RWPE2 (cell line): ENCODE results near the gene RESF1.

Experiments
- ATAC-seq: fragments of 200-7000 bp; cut with Tn5 transposase; 3 replicates; pipeline ENCODE4 v1.9.1; 2021; ENCODE audit warnings: low read depth
- DNase-seq: peaks from one replicate; pipeline ENCODE4 v3.0.0-alpha.2; 2020; ENCODE audit warnings: low spot score
- H3K27ac ChIP-seq: fragments of 450-650 bp; 2 replicates; pipeline ENCODE4 v1.5.1; 2017; ENCODE audit warnings: mild to moderate bottlenecking; ENCODE audit not compliant: poor library complexity, severe bottlenecking
- H3K27me3 ChIP-seq: fragments of 250-450 bp; sonication (Bioruptor Pico); 2 replicates; pipeline ENCODE4 v1.5.1; 2021; ENCODE audit warnings: mild to moderate bottlenecking, moderate library complexity; ENCODE audit not compliant: insufficient read depth, poor library complexity, severe bottlenecking
- H3K36me3 ChIP-seq: fragments of 250-450 bp; sonication (Bioruptor Pico); 2 replicates; pipeline ENCODE4 v1.5.1; 2020; ENCODE audit warnings: low read depth, mild to moderate bottlenecking, moderate library complexity
- H3K4me1 ChIP-seq: fragments of 250-450 bp; sonication (Bioruptor Pico); 2 replicates; pipeline ENCODE4 v1.5.1; 2021; ENCODE audit warnings: mild to moderate bottlenecking, moderate library complexity; ENCODE audit not compliant: insufficient read depth, poor library complexity, severe bottlenecking
- H3K4me3 ChIP-seq: fragments of 250-450 bp; sonication (Bioruptor Pico); 2 replicates; pipeline ENCODE4 v1.5.1; 2021; ENCODE audit warnings: mild to moderate bottlenecking, moderate library complexity; ENCODE audit not compliant: severe bottlenecking
- H3K9me3 ChIP-seq: fragments of 250-450 bp; sonication (Bioruptor Pico); 2 replicates; pipeline ENCODE4 v1.5.1; 2021; ENCODE audit warnings: mild to moderate bottlenecking, moderate library complexity; ENCODE audit not compliant: severe bottlenecking
- TF ChIP-seq, protein P1 (sequence below): fragments of 450-650 bp; IDR thresholded peaks from one replicate; pipeline ENCODE4 v1.5.1; 2017; ENCODE audit warnings: mild to moderate bottlenecking, moderate library complexity; ENCODE audit not compliant: poor library complexity, severe bottlenecking

The RESF1 gene

DNA sequence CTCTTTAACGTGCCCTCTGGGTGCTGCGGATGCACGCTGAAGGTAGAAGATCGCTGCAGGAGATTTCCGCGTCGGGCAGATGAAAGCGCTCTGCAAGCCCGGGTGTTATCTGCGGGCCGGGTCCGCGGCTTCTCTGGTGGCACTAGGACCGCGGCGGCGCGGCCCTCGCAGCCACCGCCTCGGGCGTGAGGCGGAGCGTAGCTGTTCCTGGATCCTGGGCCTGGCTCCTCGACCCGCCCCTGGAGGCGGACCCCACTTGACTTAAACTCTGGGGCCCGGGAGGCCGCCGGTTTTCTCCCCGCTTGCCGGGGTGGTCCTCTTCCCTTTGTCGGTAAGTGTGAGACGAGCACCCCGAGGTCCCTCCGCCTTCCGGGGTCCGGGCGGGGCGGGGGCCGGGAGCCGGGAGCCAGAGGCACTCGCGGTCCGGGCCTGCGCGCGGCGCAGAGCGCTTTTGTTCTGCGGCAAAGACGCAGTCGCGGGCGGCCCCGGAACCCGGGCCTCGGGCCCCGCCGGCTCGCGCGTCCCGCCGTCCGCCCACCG, at the start of gene RESF1:
TSS of gene RESF1 (plus strand) at position 255 of the 540 bp plus-strand sequence. CDS start 21,541 bp downstream, outside the sequence.
- Histone ChIP-seq H3K27ac (peak within 1 kb of the TSS; percentile 65), H3K4me3 (peak within 1 kb of the TSS; percentile 82), H3K4me1 (peaks cover 7% of the 10 kb centered on the region), H3K9me3 (no peaks in the 10 kb centered on the region), H3K27me3 (no peaks in the 10 kb centered on the region), H3K36me3 (peaks cover 26% of the 10 kb centered on the region)
- DNase-seq = peak; percentile 82
- ATAC-seq = peak; percentile 94
- TF ChIP-seq, protein P1, sequence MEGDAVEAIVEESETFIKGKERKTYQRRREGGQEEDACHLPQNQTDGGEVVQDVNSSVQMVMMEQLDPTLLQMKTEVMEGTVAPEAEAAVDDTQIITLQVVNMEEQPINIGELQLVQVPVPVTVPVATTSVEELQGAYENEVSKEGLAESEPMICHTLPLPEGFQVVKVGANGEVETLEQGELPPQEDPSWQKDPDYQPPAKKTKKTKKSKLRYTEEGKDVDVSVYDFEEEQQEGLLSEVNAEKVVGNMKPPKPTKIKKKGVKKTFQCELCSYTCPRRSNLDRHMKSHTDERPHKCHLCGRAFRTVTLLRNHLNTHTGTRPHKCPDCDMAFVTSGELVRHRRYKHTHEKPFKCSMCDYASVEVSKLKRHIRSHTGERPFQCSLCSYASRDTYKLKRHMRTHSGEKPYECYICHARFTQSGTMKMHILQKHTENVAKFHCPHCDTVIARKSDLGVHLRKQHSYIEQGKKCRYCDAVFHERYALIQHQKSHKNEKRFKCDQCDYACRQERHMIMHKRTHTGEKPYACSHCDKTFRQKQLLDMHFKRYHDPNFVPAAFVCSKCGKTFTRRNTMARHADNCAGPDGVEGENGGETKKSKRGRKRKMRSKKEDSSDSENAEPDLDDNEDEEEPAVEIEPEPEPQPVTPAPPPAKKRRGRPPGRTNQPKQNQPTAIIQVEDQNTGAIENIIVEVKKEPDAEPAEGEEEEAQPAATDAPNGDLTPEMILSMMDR = no peak

DNA sequence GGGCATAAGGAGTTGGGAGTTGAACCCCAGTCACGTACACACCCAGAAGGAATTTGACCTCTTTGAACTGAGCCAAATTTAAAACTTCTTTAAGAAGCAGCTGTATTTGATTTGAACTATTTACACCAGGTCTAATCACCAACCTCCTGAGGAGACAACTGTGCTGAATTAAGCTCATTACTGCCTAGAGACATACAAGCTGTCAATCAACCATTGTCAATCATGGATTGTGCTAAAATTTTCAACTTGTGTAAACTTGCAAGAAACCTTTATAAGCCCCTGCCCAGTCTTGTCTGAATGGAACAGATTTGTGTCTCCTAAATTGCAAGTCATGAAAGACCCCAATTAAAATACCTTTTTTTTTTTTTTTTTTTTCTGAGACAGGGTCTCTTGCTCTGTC, 44.3 kb upstream of the RESF1 start:
- no peak for DNase-seq
- Histone ChIP-seq H3K36me3 (no peaks in the 10 kb centered on the region), H3K27me3 (no peaks in the 10 kb centered on the region), H3K27ac (no peak overlapping the region), H3K4me1 (no peaks in the 10 kb centered on the region), H3K4me3 (no peak overlapping the region), H3K9me3 (no peaks in the 10 kb centered on the region)
- TF ChIP-seq, protein P1 = no peak
- ATAC-seq = no peak

DNA sequence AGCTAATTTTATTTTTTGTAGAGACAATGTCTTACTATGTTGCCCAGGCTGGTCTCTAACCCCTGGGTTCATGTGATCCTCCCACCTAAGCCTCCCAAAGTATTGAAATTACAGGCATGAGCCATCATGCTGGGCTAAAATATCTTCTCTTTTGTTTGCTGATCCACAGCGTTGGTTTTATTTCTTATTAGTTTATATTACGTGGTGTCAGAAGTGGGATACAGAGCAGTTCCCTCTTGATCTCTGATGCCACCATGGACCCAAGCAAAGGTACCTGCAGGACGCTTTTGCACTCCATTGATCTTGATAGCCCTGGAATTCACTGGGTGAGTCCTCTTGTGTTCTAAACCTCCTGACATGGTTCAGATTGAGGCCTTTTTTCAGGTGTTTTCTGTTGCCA, 43.8 kb upstream of the RESF1 start:
- no peaks in the 10 kb centered on the region for H3K9me3 ChIP-seq
- ATAC-seq (no peak), DNase-seq (no peak)
- H3K27me3 ChIP-seq = no peaks in the 10 kb centered on the region
- no peaks in the 10 kb centered on the region for H3K36me3 ChIP-seq
- H3K4me3 ChIP-seq = no peak overlapping the region
- H3K4me1 ChIP-seq = no peaks in the 10 kb centered on the region
- TF ChIP-seq, protein P1 = no peak
- H3K27ac ChIP-seq = no peak overlapping the region

DNA sequence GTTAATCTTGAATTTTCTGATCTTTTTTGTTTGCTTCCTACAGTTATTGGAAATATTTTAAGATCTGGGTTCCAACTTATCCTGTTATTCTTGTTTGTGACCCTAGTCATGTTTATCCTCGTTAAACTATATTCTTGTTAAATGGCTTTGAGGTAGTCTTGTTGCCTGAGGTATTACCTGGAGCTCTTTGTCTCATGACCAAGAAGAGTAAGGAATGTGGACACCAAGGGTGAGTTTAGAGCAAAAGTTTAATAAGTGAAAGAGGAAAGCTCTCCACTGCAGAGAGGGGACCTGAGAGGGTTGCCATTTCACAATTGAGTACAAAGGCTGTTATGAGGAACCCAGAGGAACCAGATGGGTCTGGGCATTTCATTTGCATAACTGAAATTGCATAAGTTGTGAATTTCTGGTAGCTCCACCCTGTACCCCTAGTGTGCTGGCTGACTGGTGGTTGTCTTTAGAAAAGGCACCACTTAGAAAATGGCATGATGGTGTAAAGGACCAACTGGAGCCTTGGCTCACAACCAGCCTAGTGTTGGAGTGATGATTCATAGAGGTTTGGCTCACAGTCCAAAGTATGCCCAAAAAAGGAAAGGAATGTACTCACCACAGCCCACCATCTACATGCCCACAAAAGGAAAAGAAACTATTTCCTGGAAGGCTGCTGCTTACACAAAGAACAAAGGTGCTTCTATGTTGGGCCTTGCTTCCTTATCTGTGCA, 36.7 kb upstream of the RESF1 start:
- peak; percentile 27 for ATAC-seq

More for the DNA sequence above, 36.7 kb upstream of the RESF1 start:
- DNase-seq = no peak
- Histone ChIP-seq H3K4me3 (no peak overlapping the region), H3K4me1 (no peaks in the 10 kb centered on the region), H3K9me3 (peaks cover 5% of the 10 kb centered on the region), H3K36me3 (no peaks in the 10 kb centered on the region), H3K27ac (peak overlapping the region; percentile 22), H3K27me3 (no peaks in the 10 kb centered on the region)
- TF ChIP-seq, protein P1 = no peak
